HG02623 (cell line): ENCODE data around the gene SIGLEC15.
"Not testable (repeated sequence)": the region's sequence is repeated elsewhere in the genome, so short reads cannot be mapped to it uniquely, and the experiment has no call there.

Source experiments
- ATAC-seq: cut with Tn5 transposase; IDR thresholded peaks from one replicate; pipeline ENCODE4 v1.9.1; 2021; ENCODE audit warnings: moderate library complexity; ENCODE audit not compliant: unreplicated experiment

SIGLEC15 gene

GRCh38 chr18:45818765-45819164 is 6.7 kb upstream of the SIGLEC15 start:
- not testable (repeated sequence) for ATAC-seq

- no peak for ATAC-seq
Observed at GRCh38 chr18:45820106-45820745, 5.2 kb upstream of the SIGLEC15 start.

GRCh38 chr18:45821026-45821425 is 4.4 kb upstream of the SIGLEC15 start:
- ATAC-seq, result no peak

GRCh38 chr18:45821711-45822110 is 3.8 kb upstream of the SIGLEC15 start:
- no peak for ATAC-seq

- ATAC-seq, result no peak
Observed at GRCh38 chr18:45826084-45826483, 609 bp downstream of the SIGLEC15 start.

GRCh38 chr18:45826716-45827115 is 1.2 kb downstream of the SIGLEC15 start:
- not testable (repeated sequence) for ATAC-seq

- no peak for ATAC-seq
Observed at GRCh38 chr18:45828917-45829811, 3.7 kb downstream of the SIGLEC15 start.

GRCh38 chr18:45829855-45830254 is 4.4 kb downstream of the SIGLEC15 start:
- no peak for ATAC-seq

GRCh38 chr18:45830917-45831316 is 5.4 kb downstream of the SIGLEC15 start:
- ATAC-seq, result no peak

- ATAC-seq, result no peak
Observed at GRCh38 chr18:45833846-45834245, 8.4 kb downstream of the SIGLEC15 start.

- no peak for ATAC-seq
Observed at GRCh38 chr18:45834306-45834705, 8.8 kb downstream of the SIGLEC15 start.

- no peak for ATAC-seq
Observed at GRCh38 chr18:45835057-45835636, 9.7 kb downstream of the SIGLEC15 start.

- no peak for ATAC-seq
Observed at GRCh38 chr18:45836242-45837205, 11.0 kb downstream of the SIGLEC15 start.

GRCh38 chr18:45837283-45838070 is 12.0 kb downstream of the SIGLEC15 start:
- no peak for ATAC-seq

GRCh38 chr18:45838302-45839070 is 13.0 kb downstream of the SIGLEC15 start:
- no peak for ATAC-seq

GRCh38 chr18:45839414-45840395 is 14.2 kb downstream of the SIGLEC15 start:
- no peak for ATAC-seq

GRCh38 chr18:45841060-45841764 is 15.7 kb downstream of the SIGLEC15 start:
- ATAC-seq, result no peak
